ENCODE measurements around the gene TBX4. TPM values are rescaled to one million over a fixed set of nuclear protein-coding genes. Genes with fewer than 3 reads are reported as not detected.

The TBX4 gene
- total and polyA plus RNA-seq, 2 of the 13 experiments (the other 11 are each of a cell fraction or from before 2014, with no cell fraction given), result 0.11 to 1.1 TPM

DNA sequence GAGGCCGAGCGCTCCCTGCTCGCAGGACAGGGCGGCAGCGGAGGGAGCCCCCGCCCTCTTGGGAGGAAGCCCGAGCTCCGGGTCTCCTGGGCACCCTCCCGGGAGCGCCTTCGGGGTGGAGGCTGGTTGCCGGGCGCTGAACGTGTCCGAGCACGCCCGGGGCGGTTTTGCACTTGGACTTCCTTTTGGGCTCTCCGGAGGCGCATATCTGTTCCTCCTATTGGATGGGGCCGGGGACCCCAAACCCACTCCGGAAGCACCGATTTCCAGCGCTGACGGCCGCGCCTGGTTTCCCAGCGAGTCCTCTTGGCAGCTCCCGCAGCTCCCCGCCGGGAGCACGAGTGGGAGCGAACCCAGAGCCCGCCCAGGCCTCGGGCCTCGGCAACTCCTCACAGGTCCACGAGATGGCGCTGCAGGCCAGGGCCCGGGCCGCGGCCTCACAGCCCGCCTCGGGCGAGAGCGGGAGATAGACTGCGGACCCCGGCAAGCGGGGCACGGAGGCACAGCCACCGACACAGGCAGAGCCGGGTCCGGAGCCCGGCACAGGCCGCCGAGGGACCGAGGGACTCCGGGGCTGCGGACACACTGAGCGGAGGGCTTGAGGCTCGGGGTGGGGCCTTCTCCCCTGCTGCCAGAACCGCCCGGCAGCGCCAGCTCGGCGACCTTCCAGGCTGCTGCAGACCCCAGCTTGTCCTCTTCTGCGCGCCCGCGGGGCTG lies 39.9 kb upstream of the TBX4 start (continued):
- no peak; the same call in 1 of the 2 replicates for TF ChIP-seq STAT6 (CRISPR knock-in tag; IDR thresholded peaks at IDR 0.05; ENCODE audit: borderline replicate concordance)
- TF ChIP-seq ZNF329 (CRISPR knock-in tag; IDR thresholded peaks at IDR 0.05; ENCODE audit: low read depth), result 0 out of 2 replicates have a peak, but pooled peaks have one; percentile 71
- TF ChIP-seq HMGA1 (CRISPR knock-in tag; conservative IDR thresholded peaks at IDR 0.05), result no peak
- peak; percentile 65; the same call in 1 of the 2 replicates for TF ChIP-seq RELA (CRISPR knock-in tag; IDR thresholded peaks at IDR 0.05)
- TF ChIP-seq MATR3 (CRISPR knock-in tag; IDR thresholded peaks at IDR 0.05), result no peak
- TF ChIP-seq ZNF703 (CRISPR knock-in tag; IDR thresholded peaks at IDR 0.05; ENCODE audit: borderline replicate concordance), result peak; percentile 80
- TF ChIP-seq ZNF558 (CRISPR knock-in tag; IDR thresholded peaks at IDR 0.05; ENCODE audit: borderline replicate concordance), result no peak; the same call in 1 of the 2 replicates
- no peak for TF ChIP-seq ZNF282 (IDR thresholded peaks at IDR 0.05; ENCODE audit: partially characterized antibody)
- TF ChIP-seq CENPT (CRISPR knock-in tag; IDR thresholded peaks at IDR 0.05; ENCODE audit: low read depth), result no peak
- no peak for TF ChIP-seq CC2D1A (CRISPR knock-in tag; IDR thresholded peaks at IDR 0.05)
- peak; percentile 87 for TF ChIP-seq SMAD1 (CRISPR knock-in tag; IDR thresholded peaks at IDR 0.05; ENCODE audit: borderline replicate concordance, low read depth)
- no peak for TF ChIP-seq HIC2 (CRISPR knock-in tag; IDR thresholded peaks at IDR 0.05; ENCODE audit: low read depth)
- no peak for TF ChIP-seq NFE2L1 (CRISPR knock-in tag; IDR thresholded peaks at IDR 0.05; ENCODE audit: borderline replicate concordance)
- TF ChIP-seq SSRP1 (CRISPR knock-in tag; IDR thresholded peaks at IDR 0.05), result no peak
- TF ChIP-seq MLLT10 (CRISPR knock-in tag; IDR thresholded peaks at IDR 0.05), result no peak
- TF ChIP-seq, protein P1, sequence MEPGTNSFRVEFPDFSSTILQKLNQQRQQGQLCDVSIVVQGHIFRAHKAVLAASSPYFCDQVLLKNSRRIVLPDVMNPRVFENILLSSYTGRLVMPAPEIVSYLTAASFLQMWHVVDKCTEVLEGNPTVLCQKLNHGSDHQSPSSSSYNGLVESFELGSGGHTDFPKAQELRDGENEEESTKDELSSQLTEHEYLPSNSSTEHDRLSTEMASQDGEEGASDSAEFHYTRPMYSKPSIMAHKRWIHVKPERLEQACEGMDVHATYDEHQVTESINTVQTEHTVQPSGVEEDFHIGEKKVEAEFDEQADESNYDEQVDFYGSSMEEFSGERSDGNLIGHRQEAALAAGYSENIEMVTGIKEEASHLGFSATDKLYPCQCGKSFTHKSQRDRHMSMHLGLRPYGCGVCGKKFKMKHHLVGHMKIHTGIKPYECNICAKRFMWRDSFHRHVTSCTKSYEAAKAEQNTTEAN (CRISPR knock-in tag; conservative IDR thresholded peaks at IDR 0.05), result peak; percentile 56; the same call in 1 of the 2 replicates
- TF ChIP-seq ZNF850 (CRISPR knock-in tag; conservative IDR thresholded peaks at IDR 0.05), result no peak
- peak; percentile 52; the same call in 1 of the 2 replicates for TF ChIP-seq ZNF225 (CRISPR knock-in tag; IDR thresholded peaks at IDR 0.05)
- TF ChIP-seq, protein P2, sequence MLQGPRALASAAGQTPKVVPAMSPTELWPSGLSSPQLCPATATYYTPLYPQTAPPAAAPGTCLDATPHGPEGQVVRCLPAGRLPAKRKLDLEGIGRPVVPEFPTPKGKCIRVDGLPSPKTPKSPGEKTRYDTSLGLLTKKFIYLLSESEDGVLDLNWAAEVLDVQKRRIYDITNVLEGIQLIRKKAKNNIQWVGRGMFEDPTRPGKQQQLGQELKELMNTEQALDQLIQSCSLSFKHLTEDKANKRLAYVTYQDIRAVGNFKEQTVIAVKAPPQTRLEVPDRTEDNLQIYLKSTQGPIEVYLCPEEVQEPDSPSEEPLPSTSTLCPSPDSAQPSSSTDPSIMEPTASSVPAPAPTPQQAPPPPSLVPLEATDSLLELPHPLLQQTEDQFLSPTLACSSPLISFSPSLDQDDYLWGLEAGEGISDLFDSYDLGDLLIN (CRISPR knock-in tag; IDR thresholded peaks at IDR 0.05; ENCODE audit: borderline replicate concordance), result peak; percentile 79; the same call in 1 of the 2 replicates
- TF ChIP-seq ZNF292 (CRISPR knock-in tag; IDR thresholded peaks at IDR 0.05; ENCODE audit: borderline replicate concordance, low read depth), result peak; percentile 63; the same call in 1 of the 2 replicates
- TF ChIP-seq TSC22D2 (CRISPR knock-in tag; IDR thresholded peaks at IDR 0.05; ENCODE audit: borderline replicate concordance), result peak; percentile 91; the same call in 1 of the 2 replicates
- TF ChIP-seq ZNF773 (CRISPR knock-in tag; IDR thresholded peaks at IDR 0.05; ENCODE audit: borderline replicate concordance), result peak; percentile 59; the same call in 1 of the 2 replicates

All from HepG2 (cell line).